HepG2 (cell line): ENCODE data around the gene NR2F6. TPM values are rescaled to one million over a fixed set of nuclear protein-coding genes. Genes with fewer than 3 reads are reported as not detected.

Experiments
- CREB1 ChIP-seq, 2 experiments: fragments of 450-650 bp in 1 of 2; IDR thresholded peaks; 2 replicates each; pipeline ENCODE4 v1.6.1; 2016 to 2017; ENCODE audit warnings: control low read depth in 1 of 2, mild to moderate bottlenecking in 1 of 2, missing compliant biosample characterization in 1 of 2, missing genetic modification characterization in 1 of 2
- ERF ChIP-seq: IDR thresholded peaks from 2 replicates; pipeline ENCODE4 v1.6.1; 2018; ENCODE audit warnings: missing biosample characterization, missing genetic modification reagents
- GATAD1 ChIP-seq: IDR thresholded peaks from 2 replicates; pipeline ENCODE4 v1.6.1; 2016; ENCODE audit warnings: missing genetic modification reagents, missing compliant biosample characterization
- KLF9 ChIP-seq: IDR thresholded peaks from 2 replicates; pipeline ENCODE4 v1.6.1; 2016; ENCODE audit warnings: low read depth
- MEF2D ChIP-seq: sonication (generic); formaldehyde crosslinking; IDR thresholded peaks from 2 replicates; pipeline ENCODE4 v1.5.1; 2020; ENCODE audit warnings: mild to moderate bottlenecking, missing genetic modification reagents
- MIER2 ChIP-seq: IDR thresholded peaks from 2 replicates; pipeline ENCODE4 v1.6.1; 2016; ENCODE audit warnings: missing biosample characterization, missing genetic modification reagents
- SMC3 ChIP-seq: IDR thresholded peaks from 2 replicates; pipeline ENCODE4 v1.6.1; 2011; ENCODE audit warnings: low read length, improper control_type of control experiment
- TARDBP ChIP-seq: sonication (generic); formaldehyde crosslinking; IDR thresholded peaks from 2 replicates; pipeline ENCODE4 v1.8.0; 2022; ENCODE audit warnings: mild to moderate bottlenecking, missing genetic modification reagents
- ZNF703 ChIP-seq: sonication (generic); formaldehyde crosslinking; IDR thresholded peaks from 2 replicates; pipeline ENCODE4 v1.5.1; 2020; ENCODE audit warnings: missing genetic modification reagents, mild to moderate bottlenecking, moderate library complexity, borderline replicate concordance
- polyA plus RNA-seq, 8 experiments: library from polyadenylated mRNA; depleted of rRNA in 3 of 8; stranded (reverse) in 7 of 8; unstranded in 1 of 8; fragments of >200 nt; fragmentation: Illumina TruSeq in 4 of 8; extraction: Trizol in 4 of 8; gene quantifications; 2 replicates each; pipeline versions ENCODE4 v1.2.1 to v1.2.3, GENCODE V29; 2011 to 2016; ENCODE audit warnings: low read depth in 4 of 8, missing spikeins in 1 of 8, mixed read lengths in 1 of 8; ENCODE audit not compliant: insufficient read depth in 1 of 8
- total RNA-seq, 5 experiments: library from RNA; depleted of rRNA; stranded (reverse); fragments of >200 nt; fragmentation: Illumina TruSeq; extraction: Trizol; gene quantifications; 2 replicates each; pipeline ENCODE4 v1.2.3, GENCODE V29; 2016; ENCODE audit warnings: low read depth in 1 of 5
- TF ChIP-seq, protein P1 (sequence below): sonication (generic); formaldehyde crosslinking; IDR thresholded peaks from 2 replicates; pipeline ENCODE4 v1.4.0; 2020; ENCODE audit warnings: missing genetic modification reagents
- TF ChIP-seq, protein P2 (sequence below): sonication (generic); formaldehyde crosslinking; IDR thresholded peaks from 2 replicates; pipeline ENCODE4 v1.9.0; 2022; ENCODE audit warnings: low read depth, missing genetic modification reagents
- TF ChIP-seq, protein P3 (sequence below): IDR thresholded peaks from 2 replicates; pipeline ENCODE4 v1.6.1; 2012; ENCODE audit warnings: low read depth, low read length, improper control_type of control experiment
- TF ChIP-seq, protein P4 (sequence below): IDR thresholded peaks from 2 replicates; pipeline ENCODE4 v1.4.0; 2020; ENCODE audit warnings: mild to moderate bottlenecking, missing genetic modification reagents
- TF ChIP-seq, protein P5 (sequence below): sonication (generic); formaldehyde crosslinking; IDR thresholded peaks from 2 replicates; pipeline ENCODE4 v1.5.0; 2020; ENCODE audit warnings: mild to moderate bottlenecking, missing genetic modification reagents
- TF ChIP-seq, protein P6 (sequence below): sonication (generic); formaldehyde crosslinking; IDR thresholded peaks from 2 replicates; pipeline ENCODE4 v1.4.0; 2020; ENCODE audit warnings: missing genetic modification reagents, low read depth, mild to moderate bottlenecking, borderline replicate concordance

NR2F6 gene
- total and polyA plus RNA-seq, 2 of the 13 experiments (the other 11 are each of a cell fraction or from before 2014, with no cell fraction given) = 30.9 to 72.4 TPM

DNA sequence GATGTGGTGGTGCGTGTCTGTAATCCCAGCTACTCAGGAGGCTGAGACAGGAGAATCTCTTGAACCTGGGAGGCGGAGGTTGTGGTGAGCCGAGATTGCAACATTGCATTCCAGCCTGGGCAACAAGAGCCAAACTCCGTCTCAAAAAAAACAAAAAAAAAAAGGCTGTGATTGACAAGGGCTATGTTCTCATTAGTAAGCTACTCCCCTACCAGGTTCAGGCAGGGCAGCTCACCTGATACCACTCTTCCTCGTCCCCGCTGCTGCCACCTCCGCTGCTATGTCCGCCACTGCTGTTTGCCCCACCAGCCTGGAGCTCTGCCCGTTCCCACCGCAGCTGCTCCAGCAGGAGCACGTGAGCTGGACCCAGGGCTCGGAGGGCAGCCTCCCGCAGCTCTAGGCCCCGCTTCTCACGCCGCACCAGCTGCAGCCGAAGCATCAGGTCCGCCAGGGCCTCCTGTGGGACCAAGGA lies 9.5 kb upstream of the NR2F6 start (continued):
- TF ChIP-seq, protein P1, sequence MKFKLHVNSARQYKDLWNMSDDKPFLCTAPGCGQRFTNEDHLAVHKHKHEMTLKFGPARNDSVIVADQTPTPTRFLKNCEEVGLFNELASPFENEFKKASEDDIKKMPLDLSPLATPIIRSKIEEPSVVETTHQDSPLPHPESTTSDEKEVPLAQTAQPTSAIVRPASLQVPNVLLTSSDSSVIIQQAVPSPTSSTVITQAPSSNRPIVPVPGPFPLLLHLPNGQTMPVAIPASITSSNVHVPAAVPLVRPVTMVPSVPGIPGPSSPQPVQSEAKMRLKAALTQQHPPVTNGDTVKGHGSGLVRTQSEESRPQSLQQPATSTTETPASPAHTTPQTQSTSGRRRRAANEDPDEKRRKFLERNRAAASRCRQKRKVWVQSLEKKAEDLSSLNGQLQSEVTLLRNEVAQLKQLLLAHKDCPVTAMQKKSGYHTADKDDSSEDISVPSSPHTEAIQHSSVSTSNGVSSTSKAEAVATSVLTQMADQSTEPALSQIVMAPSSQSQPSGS = 0 out of 2 replicates have a peak, but pooled peaks have one; percentile 19
- TF ChIP-seq, protein P2, sequence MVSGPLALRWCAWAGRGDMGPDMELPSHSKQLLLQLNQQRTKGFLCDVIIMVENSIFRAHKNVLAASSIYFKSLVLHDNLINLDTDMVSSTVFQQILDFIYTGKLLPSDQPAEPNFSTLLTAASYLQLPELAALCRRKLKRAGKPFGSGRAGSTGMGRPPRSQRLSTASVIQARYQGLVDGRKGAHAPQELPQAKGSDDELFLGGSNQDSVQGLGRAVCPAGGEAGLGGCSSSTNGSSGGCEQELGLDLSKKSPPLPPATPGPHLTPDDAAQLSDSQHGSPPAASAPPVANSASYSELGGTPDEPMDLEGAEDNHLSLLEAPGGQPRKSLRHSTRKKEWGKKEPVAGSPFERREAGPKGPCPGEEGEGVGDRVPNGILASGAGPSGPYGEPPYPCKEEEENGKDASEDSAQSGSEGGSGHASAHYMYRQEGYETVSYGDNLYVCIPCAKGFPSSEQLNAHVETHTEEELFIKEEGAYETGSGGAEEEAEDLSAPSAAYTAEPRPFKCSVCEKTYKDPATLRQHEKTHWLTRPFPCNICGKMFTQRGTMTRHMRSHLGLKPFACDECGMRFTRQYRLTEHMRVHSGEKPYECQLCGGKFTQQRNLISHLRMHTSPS = peak; percentile 51; the same call in 1 of the 2 replicates
- TF ChIP-seq, protein P3, sequence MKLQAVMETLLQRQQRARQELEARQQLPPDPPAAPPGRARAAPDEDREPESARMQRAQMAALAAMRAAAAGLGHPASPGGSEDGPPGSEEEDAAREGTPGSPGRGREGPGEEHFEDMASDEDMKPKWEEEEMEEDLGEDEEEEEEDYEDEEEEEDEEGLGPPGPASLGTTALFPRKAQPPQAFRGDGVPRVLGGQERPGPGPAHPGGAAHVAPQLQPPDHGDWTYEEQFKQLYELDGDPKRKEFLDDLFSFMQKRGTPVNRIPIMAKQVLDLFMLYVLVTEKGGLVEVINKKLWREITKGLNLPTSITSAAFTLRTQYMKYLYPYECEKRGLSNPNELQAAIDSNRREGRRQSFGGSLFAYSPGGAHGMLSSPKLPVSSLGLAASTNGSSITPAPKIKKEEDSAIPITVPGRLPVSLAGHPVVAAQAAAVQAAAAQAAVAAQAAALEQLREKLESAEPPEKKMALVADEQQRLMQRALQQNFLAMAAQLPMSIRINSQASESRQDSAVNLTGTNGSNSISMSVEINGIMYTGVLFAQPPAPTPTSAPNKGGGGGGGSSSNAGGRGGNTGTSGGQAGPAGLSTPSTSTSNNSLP = no peak
- TF ChIP-seq, protein P4, sequence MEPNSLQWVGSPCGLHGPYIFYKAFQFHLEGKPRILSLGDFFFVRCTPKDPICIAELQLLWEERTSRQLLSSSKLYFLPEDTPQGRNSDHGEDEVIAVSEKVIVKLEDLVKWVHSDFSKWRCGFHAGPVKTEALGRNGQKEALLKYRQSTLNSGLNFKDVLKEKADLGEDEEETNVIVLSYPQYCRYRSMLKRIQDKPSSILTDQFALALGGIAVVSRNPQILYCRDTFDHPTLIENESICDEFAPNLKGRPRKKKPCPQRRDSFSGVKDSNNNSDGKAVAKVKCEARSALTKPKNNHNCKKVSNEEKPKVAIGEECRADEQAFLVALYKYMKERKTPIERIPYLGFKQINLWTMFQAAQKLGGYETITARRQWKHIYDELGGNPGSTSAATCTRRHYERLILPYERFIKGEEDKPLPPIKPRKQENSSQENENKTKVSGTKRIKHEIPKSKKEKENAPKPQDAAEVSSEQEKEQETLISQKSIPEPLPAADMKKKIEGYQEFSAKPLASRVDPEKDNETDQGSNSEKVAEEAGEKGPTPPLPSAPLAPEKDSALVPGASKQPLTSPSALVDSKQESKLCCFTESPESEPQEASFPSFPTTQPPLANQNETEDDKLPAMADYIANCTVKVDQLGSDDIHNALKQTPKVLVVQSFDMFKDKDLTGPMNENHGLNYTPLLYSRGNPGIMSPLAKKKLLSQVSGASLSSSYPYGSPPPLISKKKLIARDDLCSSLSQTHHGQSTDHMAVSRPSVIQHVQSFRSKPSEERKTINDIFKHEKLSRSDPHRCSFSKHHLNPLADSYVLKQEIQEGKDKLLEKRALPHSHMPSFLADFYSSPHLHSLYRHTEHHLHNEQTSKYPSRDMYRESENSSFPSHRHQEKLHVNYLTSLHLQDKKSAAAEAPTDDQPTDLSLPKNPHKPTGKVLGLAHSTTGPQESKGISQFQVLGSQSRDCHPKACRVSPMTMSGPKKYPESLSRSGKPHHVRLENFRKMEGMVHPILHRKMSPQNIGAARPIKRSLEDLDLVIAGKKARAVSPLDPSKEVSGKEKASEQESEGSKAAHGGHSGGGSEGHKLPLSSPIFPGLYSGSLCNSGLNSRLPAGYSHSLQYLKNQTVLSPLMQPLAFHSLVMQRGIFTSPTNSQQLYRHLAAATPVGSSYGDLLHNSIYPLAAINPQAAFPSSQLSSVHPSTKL (CRISPR knock-in tag) = peak; percentile 37; the same call in 1 of the 2 replicates
- TF ChIP-seq SMC3 = no peak
- TF ChIP-seq ERF (CRISPR knock-in tag) = peak; percentile 28; the same call in 1 of the 2 replicates
- no peak for TF ChIP-seq ZNF703 (CRISPR knock-in tag)
- TF ChIP-seq KLF9 = no peak
- TF ChIP-seq, protein P5, sequence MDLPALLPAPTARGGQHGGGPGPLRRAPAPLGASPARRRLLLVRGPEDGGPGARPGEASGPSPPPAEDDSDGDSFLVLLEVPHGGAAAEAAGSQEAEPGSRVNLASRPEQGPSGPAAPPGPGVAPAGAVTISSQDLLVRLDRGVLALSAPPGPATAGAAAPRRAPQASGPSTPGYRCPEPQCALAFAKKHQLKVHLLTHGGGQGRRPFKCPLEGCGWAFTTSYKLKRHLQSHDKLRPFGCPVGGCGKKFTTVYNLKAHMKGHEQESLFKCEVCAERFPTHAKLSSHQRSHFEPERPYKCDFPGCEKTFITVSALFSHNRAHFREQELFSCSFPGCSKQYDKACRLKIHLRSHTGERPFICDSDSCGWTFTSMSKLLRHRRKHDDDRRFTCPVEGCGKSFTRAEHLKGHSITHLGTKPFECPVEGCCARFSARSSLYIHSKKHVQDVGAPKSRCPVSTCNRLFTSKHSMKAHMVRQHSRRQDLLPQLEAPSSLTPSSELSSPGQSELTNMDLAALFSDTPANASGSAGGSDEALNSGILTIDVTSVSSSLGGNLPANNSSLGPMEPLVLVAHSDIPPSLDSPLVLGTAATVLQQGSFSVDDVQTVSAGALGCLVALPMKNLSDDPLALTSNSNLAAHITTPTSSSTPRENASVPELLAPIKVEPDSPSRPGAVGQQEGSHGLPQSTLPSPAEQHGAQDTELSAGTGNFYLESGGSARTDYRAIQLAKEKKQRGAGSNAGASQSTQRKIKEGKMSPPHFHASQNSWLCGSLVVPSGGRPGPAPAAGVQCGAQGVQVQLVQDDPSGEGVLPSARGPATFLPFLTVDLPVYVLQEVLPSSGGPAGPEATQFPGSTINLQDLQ = no peak
- TF ChIP-seq GATAD1 = no peak
- TF ChIP-seq, protein P6, sequence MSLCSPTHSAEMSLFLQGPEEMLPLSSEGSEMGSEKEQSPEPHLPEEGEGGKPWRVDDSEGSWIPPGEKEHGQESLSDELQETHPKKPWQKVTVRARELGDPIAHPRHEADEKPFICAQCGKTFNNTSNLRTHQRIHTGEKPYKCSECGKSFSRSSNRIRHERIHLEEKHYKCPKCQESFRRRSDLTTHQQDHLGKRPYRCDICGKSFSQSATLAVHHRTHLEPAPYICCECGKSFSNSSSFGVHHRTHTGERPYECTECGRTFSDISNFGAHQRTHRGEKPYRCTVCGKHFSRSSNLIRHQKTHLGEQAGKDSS (CRISPR knock-in tag) = no peak
- peak; percentile 33; the same call in 1 of the 2 replicates for TF ChIP-seq TARDBP (CRISPR knock-in tag)
- TF ChIP-seq CREB1 (IDR thresholded peaks at IDR 0.05) = no peak
- TF ChIP-seq CREB1 (CRISPR knock-in tag; IDR thresholded peaks at IDR 0.05) = no peak
- no peak for TF ChIP-seq MEF2D (CRISPR knock-in tag)
- no peak for TF ChIP-seq MIER2 (CRISPR knock-in tag)
